ENCODE measurements around the gene TMEM108. TPM values are rescaled to one million over a fixed set of nuclear protein-coding genes. Genes with fewer than 3 reads are reported as not detected.

Gene TMEM108
- polyA plus RNA-seq, 1 donor, result 2.8 TPM

- H3K36me3 ChIP-seq (ENCODE audit: control insufficient read depth, insufficient read depth, low read length), result no peaks in the 10 kb centered on the region
- H3K27ac ChIP-seq (ENCODE audit: low read length), result no peak overlapping the region
- no CpG with 5 or more reads among the region's 1 CpG for WGBS (ENCODE audit: insufficient coverage, low lambda C conversion rate)
- H3K9me3 ChIP-seq (ENCODE audit: control insufficient read depth, low read depth, low read length), result no peaks in the 10 kb centered on the region
- no peak for DNase-seq
- H3K27me3 ChIP-seq (ENCODE audit: control insufficient read depth, insufficient read depth, low read length), result no peaks in the 10 kb centered on the region
- H3K4me1 ChIP-seq (ENCODE audit: control insufficient read depth, insufficient read depth, low read length), result no peaks in the 10 kb centered on the region
- no peak overlapping the region for H3K4me3 ChIP-seq (ENCODE audit: low read length)
Measured at GRCh38 chr3:133023362-133023761, 14.8 kb upstream of the TMEM108 start.

DNA sequence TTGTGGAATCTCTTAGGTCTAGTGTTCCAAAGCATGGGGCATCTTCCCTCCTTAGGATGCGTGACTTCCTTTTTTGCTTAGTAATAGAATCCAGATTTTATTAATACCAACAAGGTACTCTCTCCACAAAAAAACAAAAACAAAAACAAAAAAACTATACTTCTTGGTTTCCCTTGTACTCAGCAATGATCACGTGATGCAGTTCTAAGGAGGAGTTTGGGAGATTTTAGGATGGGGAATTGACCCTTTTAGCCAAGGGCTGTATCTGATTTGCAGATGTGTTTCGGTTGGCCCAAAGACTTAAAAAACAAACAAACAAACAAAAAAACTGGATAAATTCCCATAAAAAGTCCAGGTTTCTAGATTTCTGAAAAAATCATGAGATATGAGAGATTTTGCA, 12.6 kb upstream of the TMEM108 start:
- no peak for DNase-seq
- H3K4me3 ChIP-seq (ENCODE audit: low read length), result no peak overlapping the region
- H3K27ac ChIP-seq (ENCODE audit: low read length), result no peak overlapping the region
- H3K4me1 ChIP-seq (ENCODE audit: control insufficient read depth, insufficient read depth, low read length), result no peaks in the 10 kb centered on the region
- H3K9me3 ChIP-seq (ENCODE audit: control insufficient read depth, low read depth, low read length), result no peaks in the 10 kb centered on the region
- no peaks in the 10 kb centered on the region for H3K36me3 ChIP-seq (ENCODE audit: control insufficient read depth, insufficient read depth, low read length)
- 88% methylated on average over 2 of the region's 3 CpGs for WGBS (ENCODE audit: insufficient coverage, low lambda C conversion rate)
- H3K27me3 ChIP-seq (ENCODE audit: control insufficient read depth, insufficient read depth, low read length), result no peaks in the 10 kb centered on the region

GRCh38 chr3:133032301-133032700, 5.9 kb upstream of the TMEM108 start:
- no peak for DNase-seq
- Histone ChIP-seq H3K9me3 (ENCODE audit: control insufficient read depth, low read depth, low read length) (no peaks in the 10 kb centered on the region), H3K36me3 (ENCODE audit: control insufficient read depth, insufficient read depth, low read length) (no peaks in the 10 kb centered on the region), H3K27me3 (ENCODE audit: control insufficient read depth, insufficient read depth, low read length) (peaks cover 8% of the 10 kb centered on the region), H3K4me1 (ENCODE audit: control insufficient read depth, insufficient read depth, low read length) (no peaks in the 10 kb centered on the region), H3K27ac (ENCODE audit: low read length) (no peak overlapping the region), H3K4me3 (ENCODE audit: low read length) (no peak overlapping the region)
- no CpG with 5 or more reads among the region's 3 CpGs for WGBS (ENCODE audit: insufficient coverage, low lambda C conversion rate)

- 100% methylated on average over 1 of the region's 9 CpGs for WGBS (ENCODE audit: insufficient coverage, low lambda C conversion rate)
- H3K27me3 ChIP-seq (ENCODE audit: control insufficient read depth, insufficient read depth, low read length), result peaks cover 45% of the 10 kb centered on the region
- H3K36me3 ChIP-seq (ENCODE audit: control insufficient read depth, insufficient read depth, low read length), result no peaks in the 10 kb centered on the region
- no peak overlapping the region for H3K27ac ChIP-seq (ENCODE audit: low read length)
- DNase-seq, result no peak
- peak overlapping the region; percentile 44 for H3K4me3 ChIP-seq (ENCODE audit: low read length)
- H3K9me3 ChIP-seq (ENCODE audit: control insufficient read depth, low read depth, low read length), result no peaks in the 10 kb centered on the region
- H3K4me1 ChIP-seq (ENCODE audit: control insufficient read depth, insufficient read depth, low read length), result no peaks in the 10 kb centered on the region
Measured at GRCh38 chr3:133037436-133037835, 755 bp upstream of the TMEM108 start.

GRCh38 chr3:133038731-133039375, 662 bp downstream of the TMEM108 start:
- no peak for DNase-seq
- H3K4me1 ChIP-seq (ENCODE audit: control insufficient read depth, insufficient read depth, low read length), result no peaks in the 10 kb centered on the region
- no peaks in the 10 kb centered on the region for H3K9me3 ChIP-seq (ENCODE audit: control insufficient read depth, low read depth, low read length)
- H3K4me3 ChIP-seq (ENCODE audit: low read length), result peak overlapping the region; percentile 44
- H3K27me3 ChIP-seq (ENCODE audit: control insufficient read depth, insufficient read depth, low read length), result peaks cover 45% of the 10 kb centered on the region
- H3K27ac ChIP-seq (ENCODE audit: low read length), result no peak overlapping the region
- H3K36me3 ChIP-seq (ENCODE audit: control insufficient read depth, insufficient read depth, low read length), result no peaks in the 10 kb centered on the region
- WGBS (ENCODE audit: insufficient coverage, low lambda C conversion rate), result no CpG with 5 or more reads among the region's 31 CpGs

DNA sequence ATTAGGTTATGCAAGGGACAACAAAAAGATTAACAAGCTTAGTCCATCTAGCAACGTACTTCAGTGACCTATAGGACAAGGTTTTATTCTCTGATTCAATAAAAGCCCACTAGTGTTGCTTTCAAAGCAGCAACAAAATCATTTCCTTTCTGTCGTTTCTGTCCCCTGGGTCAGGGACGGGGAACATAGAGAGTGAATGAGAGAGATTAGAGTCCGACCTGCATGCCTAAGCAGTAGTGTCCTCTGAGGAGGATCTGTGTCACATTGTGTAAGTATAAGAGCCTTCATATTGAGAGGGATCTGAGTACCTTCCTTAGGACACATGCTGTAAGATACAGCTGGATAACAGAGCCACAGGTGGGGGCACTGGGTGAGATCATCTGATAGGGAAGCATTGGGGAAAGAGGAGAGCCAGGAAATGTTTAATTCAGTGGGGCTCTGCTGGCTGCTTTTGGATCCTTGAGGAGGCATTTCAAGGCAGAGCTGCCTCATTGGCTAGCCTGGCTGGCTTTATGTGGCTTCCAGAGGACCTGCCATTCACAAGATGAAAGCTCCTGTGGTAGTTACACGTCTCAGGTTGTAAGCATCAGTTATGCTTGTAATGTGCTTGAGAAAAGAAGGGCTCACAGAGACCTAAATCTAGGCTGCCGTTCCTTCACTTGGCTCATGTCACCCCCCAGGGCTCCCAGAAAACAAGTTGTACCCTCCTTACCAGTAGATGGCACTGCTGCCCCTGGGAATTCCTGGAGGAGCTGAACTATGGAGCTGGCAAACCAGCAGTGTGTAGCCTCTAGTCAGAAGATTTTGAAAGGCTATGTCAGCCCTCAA, 2.7 kb downstream of the TMEM108 start:
- no peaks in the 10 kb centered on the region for H3K4me1 ChIP-seq (ENCODE audit: control insufficient read depth, insufficient read depth, low read length)
- no peak overlapping the region for H3K27ac ChIP-seq (ENCODE audit: low read length)
- WGBS (ENCODE audit: insufficient coverage, low lambda C conversion rate), result 57% methylated on average over 1 of the region's 6 CpGs
- H3K36me3 ChIP-seq (ENCODE audit: control insufficient read depth, insufficient read depth, low read length), result no peaks in the 10 kb centered on the region
- DNase-seq, result peak; percentile 46 to 54
- H3K27me3 ChIP-seq (ENCODE audit: control insufficient read depth, insufficient read depth, low read length), result peaks cover 45% of the 10 kb centered on the region
- no peak overlapping the region for H3K4me3 ChIP-seq (ENCODE audit: low read length)
- no peaks in the 10 kb centered on the region for H3K9me3 ChIP-seq (ENCODE audit: control insufficient read depth, low read depth, low read length)

DNA sequence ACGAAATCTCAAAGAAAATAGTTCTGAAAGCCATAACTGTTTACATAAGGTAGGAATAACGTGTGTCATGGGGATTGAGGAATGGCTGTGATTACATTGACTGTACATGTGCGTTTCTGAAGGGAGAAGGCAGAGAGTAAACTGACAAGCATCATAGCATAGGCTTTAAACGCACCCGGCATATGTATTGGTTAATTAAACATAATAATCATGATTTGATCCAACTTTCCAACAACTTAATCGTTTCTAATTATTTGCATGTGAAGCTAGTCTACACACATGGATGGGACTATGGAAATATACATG, 3.3 kb downstream of the TMEM108 start:
- no peaks in the 10 kb centered on the region for H3K4me1 ChIP-seq (ENCODE audit: control insufficient read depth, insufficient read depth, low read length)
- H3K4me3 ChIP-seq (ENCODE audit: low read length), result no peak overlapping the region
- no peak for DNase-seq
- H3K27ac ChIP-seq (ENCODE audit: low read length), result no peak overlapping the region
- no peaks in the 10 kb centered on the region for H3K9me3 ChIP-seq (ENCODE audit: control insufficient read depth, low read depth, low read length)
- 0% methylated on average over 1 of the region's 6 CpGs for WGBS (ENCODE audit: insufficient coverage, low lambda C conversion rate)
- H3K27me3 ChIP-seq (ENCODE audit: control insufficient read depth, insufficient read depth, low read length), result peaks cover 45% of the 10 kb centered on the region
- H3K36me3 ChIP-seq (ENCODE audit: control insufficient read depth, insufficient read depth, low read length), result no peaks in the 10 kb centered on the region

GRCh38 chr3:133042778-133043177, 4.6 kb downstream of the TMEM108 start:
- 71% methylated on average over 1 of the region's 1 CpG for WGBS (ENCODE audit: insufficient coverage, low lambda C conversion rate)
- Histone ChIP-seq H3K9me3 (ENCODE audit: control insufficient read depth, low read depth, low read length) (no peaks in the 10 kb centered on the region), H3K36me3 (ENCODE audit: control insufficient read depth, insufficient read depth, low read length) (no peaks in the 10 kb centered on the region), H3K4me1 (ENCODE audit: control insufficient read depth, insufficient read depth, low read length) (no peaks in the 10 kb centered on the region), H3K4me3 (ENCODE audit: low read length) (no peak overlapping the region), H3K27me3 (ENCODE audit: control insufficient read depth, insufficient read depth, low read length) (peaks cover 32% of the 10 kb centered on the region), H3K27ac (ENCODE audit: low read length) (no peak overlapping the region)
- no peak for DNase-seq

GRCh38 chr3:133047980-133048379, 9.8 kb downstream of the TMEM108 start:
- H3K9me3 ChIP-seq (ENCODE audit: control insufficient read depth, low read depth, low read length), result no peaks in the 10 kb centered on the region
- DNase-seq, result no peak
- H3K27me3 ChIP-seq (ENCODE audit: control insufficient read depth, insufficient read depth, low read length), result peaks cover 3% of the 10 kb centered on the region
- no peaks in the 10 kb centered on the region for H3K36me3 ChIP-seq (ENCODE audit: control insufficient read depth, insufficient read depth, low read length)
- no peak overlapping the region for H3K27ac ChIP-seq (ENCODE audit: low read length)
- WGBS (ENCODE audit: insufficient coverage, low lambda C conversion rate), result 100% methylated on average over 1 of the region's 1 CpG
- H3K4me3 ChIP-seq (ENCODE audit: low read length), result no peak overlapping the region
- no peaks in the 10 kb centered on the region for H3K4me1 ChIP-seq (ENCODE audit: control insufficient read depth, insufficient read depth, low read length)

DNA sequence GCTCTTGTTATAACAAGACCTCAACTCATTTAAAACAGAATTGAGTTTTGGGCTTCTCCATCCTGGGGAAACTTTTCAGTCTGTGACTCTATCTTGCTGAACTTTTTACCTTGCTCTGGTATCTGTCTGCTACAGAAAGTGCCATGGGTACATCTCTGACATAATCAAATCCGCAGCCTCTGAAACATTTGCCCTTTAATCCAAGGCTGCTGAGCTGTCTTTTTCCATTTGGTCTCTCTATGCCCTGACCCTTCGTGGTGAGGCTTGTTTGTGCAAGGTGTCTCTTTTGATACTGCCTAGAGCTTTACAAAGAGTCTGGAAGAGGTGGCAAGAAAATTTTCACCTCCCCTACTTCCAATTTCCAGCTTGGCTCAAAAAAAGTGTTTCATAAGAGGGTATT, 11.3 kb downstream of the TMEM108 start:
- 33% methylated on average over 1 of the region's 2 CpGs for WGBS (ENCODE audit: insufficient coverage, low lambda C conversion rate)
- no peaks in the 10 kb centered on the region for H3K36me3 ChIP-seq (ENCODE audit: control insufficient read depth, insufficient read depth, low read length)
- no peak overlapping the region for H3K27ac ChIP-seq (ENCODE audit: low read length)
- H3K4me1 ChIP-seq (ENCODE audit: control insufficient read depth, insufficient read depth, low read length), result no peaks in the 10 kb centered on the region
- peaks cover 3% of the 10 kb centered on the region for H3K27me3 ChIP-seq (ENCODE audit: control insufficient read depth, insufficient read depth, low read length)
- H3K4me3 ChIP-seq (ENCODE audit: low read length), result no peak overlapping the region
- H3K9me3 ChIP-seq (ENCODE audit: control insufficient read depth, low read depth, low read length), result no peaks in the 10 kb centered on the region
- DNase-seq, result no peak

DNA sequence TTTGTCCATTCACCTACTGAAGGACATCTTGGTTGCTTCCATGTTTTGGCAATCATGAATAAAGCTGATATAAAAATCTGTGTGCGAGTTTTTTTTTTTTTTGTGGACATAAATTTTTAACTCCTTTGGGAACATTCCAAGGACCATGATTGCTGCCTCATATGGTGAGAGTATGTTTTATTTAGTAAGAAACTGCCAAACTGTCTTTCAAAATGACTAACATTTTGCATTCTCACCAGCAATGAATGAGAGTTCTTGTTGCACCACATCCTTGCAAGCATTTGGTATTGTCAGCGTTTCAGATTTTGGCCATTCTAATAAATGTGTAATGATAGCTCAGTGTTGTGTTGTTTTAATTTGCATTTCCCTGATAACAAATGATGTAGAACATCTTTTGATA, 12.7 kb downstream of the TMEM108 start:
- WGBS (ENCODE audit: insufficient coverage, low lambda C conversion rate), result no CpG with 5 or more reads among the region's 2 CpGs
- Histone ChIP-seq H3K27me3 (ENCODE audit: control insufficient read depth, insufficient read depth, low read length) (peaks cover 3% of the 10 kb centered on the region), H3K4me3 (ENCODE audit: low read length) (no peak overlapping the region), H3K27ac (ENCODE audit: low read length) (no peak overlapping the region), H3K36me3 (ENCODE audit: control insufficient read depth, insufficient read depth, low read length) (no peaks in the 10 kb centered on the region), H3K9me3 (ENCODE audit: control insufficient read depth, low read depth, low read length) (no peaks in the 10 kb centered on the region), H3K4me1 (ENCODE audit: control insufficient read depth, insufficient read depth, low read length) (no peaks in the 10 kb centered on the region)
- DNase-seq, result no peak
